IMR-90 (cell line): Measurements from ENCODE around the gene SF3A2. TPM values are rescaled to one million over a fixed set of nuclear protein-coding genes. Genes with fewer than 3 reads are reported as not detected.

Experiments used
- ATAC-seq: fragments of 200-7000 bp; cut with Tn5 transposase; 2 replicates; pipeline ENCODE4 v1.9.1; 2020; ENCODE audit warnings: low read depth, mild to moderate bottlenecking, moderate library complexity
- BruUV-seq: library from RNA; stranded (reverse); fragments of 400-500 nt; replicated peaks from 2 replicates; lab custom pipeline; 2021; lab: Mats Ljungman, UMichigan
- CTCF ChIA-PET: fragments of 300-600 bp; formaldehyde crosslinking; extraction: SDS; loops from one replicate; lab custom pipeline; 2021; ENCODE audit warnings: antibody characterized with exemption; lab: Yijun Ruan, JAX
- POLR2A ChIA-PET: fragments of 300-600 bp; sonication (Branson Sonifier 250); formaldehyde crosslinking; loops from one replicate; lab custom pipeline; 2022; ENCODE audit warnings: antibody characterized with exemption; ENCODE audit not compliant: unreplicated experiment; lab: Charles Lee
- DNase-seq: peaks from one replicate; pipeline ENCODE4 v3.0.0; 2013
- H2AFZ ChIP-seq: replicated peaks from 2 replicates; pipeline ENCODE3; 2013; ENCODE audit warnings: low read length, mild to moderate bottlenecking; ENCODE audit not compliant: poor library complexity
- H2AK5ac ChIP-seq: 2 replicates; pipeline ENCODE4 v1.6.1; 2013; ENCODE audit warnings: low read depth, low read length, inconsistent platforms
- H2AK9ac ChIP-seq: replicated peaks from 2 replicates; pipeline ENCODE3; 2013; ENCODE audit warnings: mild to moderate bottlenecking, low read depth, low read length, moderate library complexity; ENCODE audit not compliant: poor library complexity
- H2BK120ac ChIP-seq: 2 replicates; pipeline ENCODE4 v1.6.1; 2013; ENCODE audit warnings: low read depth, low read length, inconsistent platforms
- H2BK15ac ChIP-seq: 3 replicates; pipeline ENCODE4 v1.6.1; 2013; ENCODE audit warnings: low read depth, low read length, inconsistent platforms
- H2BK20ac ChIP-seq: 2 replicates; pipeline ENCODE4 v1.6.1; 2013; ENCODE audit warnings: low read depth, mild to moderate bottlenecking, inconsistent platforms, low read length, moderate library complexity
- H2BK5ac ChIP-seq: 2 replicates; pipeline ENCODE4 v1.6.1; 2013; ENCODE audit warnings: mild to moderate bottlenecking, low read depth, low read length, inconsistent platforms; ENCODE audit not compliant: poor library complexity, severe bottlenecking
- H3K14ac ChIP-seq: replicated peaks from 2 replicates; pipeline ENCODE4 v1.6.1; 2013; ENCODE audit warnings: low read depth, low read length, inconsistent platforms
- H3K18ac ChIP-seq: 2 replicates; pipeline ENCODE4 v1.6.1; 2013; ENCODE audit warnings: low read depth, low read length, control low read depth
- H3K23ac ChIP-seq: 2 replicates; pipeline ENCODE4 v1.6.1; 2013; ENCODE audit warnings: low read depth, low read length, inconsistent platforms
- H3K27ac ChIP-seq: 2 replicates; pipeline ENCODE4 v1.5.1; 2013; ENCODE audit warnings: mild to moderate bottlenecking, control low read depth, low read length; ENCODE audit not compliant: insufficient read depth
- H3K27me3 ChIP-seq: 2 replicates; pipeline ENCODE4 v1.6.1; 2013; ENCODE audit warnings: low read length; ENCODE audit not compliant: control insufficient read depth, insufficient read depth
- H3K36me3 ChIP-seq: 2 replicates; pipeline ENCODE4 v1.6.1; 2013; ENCODE audit warnings: low read length, mixed read lengths; ENCODE audit not compliant: control insufficient read depth, insufficient read depth
- H3K4ac ChIP-seq: 2 replicates; pipeline ENCODE4 v1.6.1; 2013; ENCODE audit warnings: low read depth, low read length, inconsistent platforms
- H3K4me1 ChIP-seq: 2 replicates; pipeline ENCODE4 v1.6.1; 2013; ENCODE audit warnings: low read length, mixed read lengths; ENCODE audit not compliant: control insufficient read depth, insufficient read depth
- H3K4me2 ChIP-seq: 2 replicates; pipeline ENCODE4 v1.6.1; 2013; ENCODE audit warnings: low read depth, mild to moderate bottlenecking, control low read depth, low read length, moderate library complexity
- H3K4me3 ChIP-seq: 2 replicates; pipeline ENCODE4 v1.5.1; 2013; ENCODE audit warnings: low read depth, mild to moderate bottlenecking, control low read depth, low read length, moderate library complexity; ENCODE audit not compliant: insufficient read depth
- H3K56ac ChIP-seq: 2 replicates; pipeline ENCODE4 v1.6.1; 2013; ENCODE audit warnings: low read length, inconsistent platforms; ENCODE audit not compliant: insufficient read depth; ENCODE audit errors: extremely low read depth
- H3K79me1 ChIP-seq, 2 experiments: 2 replicates each; pipeline ENCODE4 v1.6.1; 2013; ENCODE audit warnings: low read length in 2 of 2, inconsistent platforms in 1 of 2, low read depth in 1 of 2
- H3K9ac ChIP-seq: 2 replicates; pipeline ENCODE4 v1.6.1; 2013; ENCODE audit warnings: low read depth, low read length, control low read depth
- H3K9me1 ChIP-seq: 2 replicates; pipeline ENCODE4 v1.6.1; 2013; ENCODE audit warnings: low read length, inconsistent platforms; ENCODE audit not compliant: insufficient read depth
- H3K9me3 ChIP-seq: 2 replicates; pipeline ENCODE4 v1.6.1; 2013; ENCODE audit warnings: low read length; ENCODE audit not compliant: control insufficient read depth, insufficient read depth
- H4K20me1 ChIP-seq: 2 replicates; pipeline ENCODE4 v1.6.1; 2013; ENCODE audit warnings: low read length, inconsistent platforms; ENCODE audit not compliant: insufficient read depth
- H4K5ac ChIP-seq: 2 replicates; pipeline ENCODE4 v1.6.1; 2013; ENCODE audit warnings: mild to moderate bottlenecking, low read depth, low read length, control low read depth
- H4K8ac ChIP-seq, 2 experiments: 2 replicates each; pipeline ENCODE4 v1.6.1; 2013; ENCODE audit warnings: low read depth in 2 of 2, low read length in 2 of 2, control low read depth in 1 of 2, inconsistent platforms in 1 of 2
- H4K91ac ChIP-seq: 2 replicates; pipeline ENCODE4 v1.6.1; 2013; ENCODE audit warnings: low read depth, low read length, inconsistent platforms; ENCODE audit not compliant: insufficient read depth
- BHLHE40 ChIP-seq: fragments of 150-350 bp; IDR thresholded peaks from 2 replicates; pipeline ENCODE4 v1.6.1; 2016; ENCODE audit warnings: mild to moderate bottlenecking, low read depth, low read length
- CEBPB ChIP-seq: IDR thresholded peaks from 2 replicates; pipeline ENCODE4 v1.6.1; 2012; ENCODE audit warnings: low read depth, low read length, improper control_type of control experiment
- CHD1 ChIP-seq: IDR thresholded peaks from 2 replicates; pipeline ENCODE4 v1.6.1; 2012; ENCODE audit warnings: low read depth, low read length, improper control_type of control experiment
- CTCF ChIP-seq: conservative IDR thresholded peaks from 2 replicates; pipeline ENCODE4 v1.5.1; 2012; ENCODE audit warnings: mild to moderate bottlenecking, low read depth, low read length, improper control_type of control experiment
- ELK1 ChIP-seq: fragments of 150-350 bp; IDR thresholded peaks from 2 replicates; pipeline ENCODE4 v1.6.1; 2016; ENCODE audit warnings: low read depth, mild to moderate bottlenecking, low read length, moderate library complexity, borderline replicate concordance
- FOS ChIP-seq: fragments of 150-350 bp; IDR thresholded peaks from 2 replicates; pipeline ENCODE4 v1.6.1; 2016; ENCODE audit warnings: low read depth, low read length
- MXI1 ChIP-seq: IDR thresholded peaks from 2 replicates; pipeline ENCODE4 v1.6.1; 2012; ENCODE audit warnings: low read depth, mild to moderate bottlenecking, low read length, moderate library complexity, borderline replicate concordance
- POLR2A ChIP-seq: IDR thresholded peaks from 2 replicates; pipeline ENCODE4 v1.6.1; 2012; ENCODE audit warnings: mild to moderate bottlenecking, low read depth, low read length
- RAD21 ChIP-seq: IDR thresholded peaks from 2 replicates; pipeline ENCODE4 v1.6.1; 2012; ENCODE audit warnings: low read length, improper control_type of control experiment
- WGBS, 2 experiments: methylation state at CpG; one replicate each; pipeline versions ENCODE4 v1.1.5 to v1.1.7; 2013; ENCODE audit warnings: missing lambda C conversion rate in 2 of 2; ENCODE audit not compliant: insufficient read length in 1 of 2; ENCODE audit errors: extremely low coverage in 2 of 2; 5-methylcytosine and 5-hydroxymethylcytosine counted together
- dilution Hi-C: fragments of 300-500 bp; cut with HindIII; formaldehyde crosslinking; loops from one replicate; pipeline ENCODE4 v1.14.3; 2018; ENCODE audit warnings: low sequenced_read_pairs; ENCODE audit not compliant: unreplicated experiment
- in situ Hi-C: fragments of 300-500 bp; cut with MboI; formaldehyde crosslinking; loops from 3 replicates; pipeline ENCODE4 v1.14.3; 2019; ENCODE audit warnings: low sequenced_read_pairs, inconsistent platforms, mixed read lengths
- intact Hi-C: fragments of 100-400 bp; cut with micrococcal nuclease; formaldehyde crosslinking; loops from 2 replicates; pipeline ENCODE4 v1.10.0; 2022
- polyA plus RNA-seq, 3 experiments: library from polyadenylated mRNA; depleted of rRNA; stranded (reverse); fragments of >200 nt; gene quantifications; 2 replicates each; pipeline ENCODE4 v1.2.3, GENCODE V29; 2012; ENCODE audit warnings: low replicate concordance in 1 of 3
- total RNA-seq: library from RNA; depleted of rRNA; stranded (reverse); fragments of >200 nt; gene quantifications from 2 replicates; pipeline ENCODE4 v1.2.3, GENCODE V29; 2012

SF3A2 gene
- total and polyA plus RNA-seq, 2 of the 4 experiments (the other 2 are of a cell fraction) = 4.8 to 34.5 TPM

DNA sequence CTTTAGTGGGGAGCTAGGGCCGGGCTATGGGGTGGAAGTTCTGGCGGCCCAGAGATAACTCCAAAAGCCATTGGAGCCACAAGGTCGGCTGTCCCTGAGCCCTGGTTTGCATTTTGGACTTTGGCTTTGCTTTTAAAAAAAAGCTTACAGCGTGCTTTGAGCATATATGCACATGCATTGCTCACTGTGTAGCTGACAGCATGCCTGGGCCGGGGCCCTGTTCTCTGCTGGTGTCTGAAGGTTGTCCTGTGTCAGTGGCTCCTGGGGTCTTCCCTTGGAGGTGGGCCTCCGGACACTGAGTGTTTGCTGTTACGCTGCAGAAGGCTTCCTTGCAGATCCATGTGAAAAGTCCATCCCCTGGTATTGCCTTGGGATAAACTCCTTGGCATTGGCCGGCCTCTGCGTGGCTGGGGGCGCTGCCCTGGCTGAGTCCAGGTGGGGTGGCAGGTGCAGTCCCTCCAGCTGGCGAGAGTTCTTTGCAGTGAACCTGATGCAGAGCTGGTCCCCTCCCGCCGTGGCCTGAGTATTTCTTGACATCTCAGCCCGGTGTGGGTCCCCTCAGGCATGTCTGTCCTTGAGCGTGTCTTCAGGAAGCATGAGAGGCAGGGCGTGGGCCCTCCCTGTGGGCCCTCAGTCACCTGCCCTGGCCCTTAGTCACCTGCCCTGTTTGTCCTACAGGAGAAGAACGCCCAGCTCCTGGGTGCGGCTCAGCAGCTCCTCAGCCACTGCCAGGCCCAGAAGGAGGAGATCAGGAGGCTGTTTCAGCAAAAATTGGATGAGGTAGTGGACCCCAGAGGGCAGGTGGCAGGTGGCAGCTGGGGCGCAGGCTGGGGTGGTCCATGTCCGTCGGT lies 23.5 kb upstream of the SF3A2 start:
- H3K27me3 ChIP-seq = no peaks in the 10 kb centered on the region
- TF ChIP-seq CHD1 (no peak), RAD21 (no peak), CTCF (no peak), MXI1 (no peak), POLR2A (no peak), FOS (no peak), ELK1 (no peak), BHLHE40 (no peak), CEBPB (no peak)
- H2BK120ac ChIP-seq = no peak overlapping the region
- no peak overlapping the region for H3K14ac ChIP-seq
- H3K4me1 ChIP-seq = peaks cover 5% of the 10 kb centered on the region
- H4K8ac ChIP-seq = no peak overlapping the region
- dilution Hi-C loops (no loop called here), intact Hi-C loops (no loop called here), in situ Hi-C loops (no loop called here)
- H3K23ac ChIP-seq = no peak overlapping the region
- H3K4me2 ChIP-seq = no peak overlapping the region
- no peak overlapping the region for H4K91ac ChIP-seq
- H3K9me1 ChIP-seq = no peaks in the 10 kb centered on the region
- H2AFZ ChIP-seq = no peak overlapping the region
- CTCF ChIA-PET = interaction anchor here (0.6 kb wide), 1 partner anchor 179 kb away, joined by 3 read pairs; no protein-coding TSS in a partner anchor
- no TSS peak for BruUV-seq
- no peak overlapping the region for H3K56ac ChIP-seq
- no peak overlapping the region for H3K4me3 ChIP-seq
- H2BK5ac ChIP-seq = no peak overlapping the region
- no peak overlapping the region for H3K9ac ChIP-seq
- H3K79me1 ChIP-seq = peaks cover 13 to 55% of the 10 kb centered on the region in 2 experiments
- no peak overlapping the region for H2AK5ac ChIP-seq
- no peak overlapping the region for H3K27ac ChIP-seq
- no peak overlapping the region for H3K4ac ChIP-seq
- POLR2A ChIA-PET = no interaction called here
- H4K20me1 ChIP-seq = no peaks in the 10 kb centered on the region
- no peak for ATAC-seq
- H3K18ac ChIP-seq = no peak overlapping the region
- no peak for DNase-seq
- H3K9me3 ChIP-seq = no peaks in the 10 kb centered on the region
- H3K36me3 ChIP-seq = peaks cover 66% of the 10 kb centered on the region
- H4K5ac ChIP-seq = no peak overlapping the region
- peak overlapping the region; percentile 10 for H2AK9ac ChIP-seq
- H2BK15ac ChIP-seq = no peak overlapping the region
- no peak overlapping the region for H2BK20ac ChIP-seq
- WGBS, 2 experiments = 94% methylated on average over 15 of the region's 21 CpGs; no CpG with 5 or more reads in 1 of the 2 experiments
